Right forelimb (tissue), 1 donor: ENCODE measurements around the gene WDFY4.

Experiments
- DNase-seq: peaks from one replicate; pipeline ENCODE4 v3.0.0-alpha.2; 2018

Gene WDFY4

GRCh38 chr10:48890888-48891850, 206.5 kb downstream of the WDFY4 start:
- no peak for DNase-seq

- DNase-seq = peak; percentile 52
These were observed 210.5 kb downstream of the WDFY4 start for GRCh38 chr10:48894911-48895802.

- DNase-seq = no peak
These were observed 211.1 kb downstream of the WDFY4 start for GRCh38 chr10:48895803-48896195.

- no peak for DNase-seq
These were observed 212.2 kb downstream of the WDFY4 start for GRCh38 chr10:48896756-48897440.

GRCh38 chr10:48897441-48897790, 212.7 kb downstream of the WDFY4 start:
- no peak for DNase-seq

GRCh38 chr10:48898426-48898825, 213.8 kb downstream of the WDFY4 start:
- DNase-seq = no peak

- DNase-seq = no peak
These were observed 215.1 kb downstream of the WDFY4 start for GRCh38 chr10:48899781-48900180.

GRCh38 chr10:48900371-48900801, 215.7 kb downstream of the WDFY4 start:
- DNase-seq = peak; percentile 64

- no peak for DNase-seq
These were observed 216.6 kb downstream of the WDFY4 start for GRCh38 chr10:48901319-48901718.

GRCh38 chr10:48902096-48902495, 217.4 kb downstream of the WDFY4 start:
- DNase-seq = no peak

GRCh38 chr10:48903151-48903550, 218.5 kb downstream of the WDFY4 start:
- DNase-seq = no peak

- DNase-seq = no peak
These were observed 220.2 kb downstream of the WDFY4 start for GRCh38 chr10:48904861-48905260.

GRCh38 chr10:48905311-48905710, 220.6 kb downstream of the WDFY4 start:
- no peak for DNase-seq

GRCh38 chr10:48906841-48907240, 222.2 kb downstream of the WDFY4 start:
- no peak for DNase-seq

GRCh38 chr10:48907730-48908129, 223.1 kb downstream of the WDFY4 start:
- no peak for DNase-seq

- no peak for DNase-seq
These were observed 225.9 kb downstream of the WDFY4 start for GRCh38 chr10:48910548-48910947.

GRCh38 chr10:48913674-48914073, 229.0 kb downstream of the WDFY4 start:
- DNase-seq = no peak

GRCh38 chr10:48923748-48924147, 239.1 kb downstream of the WDFY4 start:
- DNase-seq = no peak

- peak; percentile 22 for DNase-seq
These were observed 240.3 kb downstream of the WDFY4 start for GRCh38 chr10:48924988-48925387.

GRCh38 chr10:48926255-48926654, 241.6 kb downstream of the WDFY4 start:
- peak; percentile 13 for DNase-seq

GRCh38 chr10:48926764-48927540, 242.3 kb downstream of the WDFY4 start:
- peak; percentile 38 for DNase-seq

GRCh38 chr10:48929413-48929990, 244.8 kb downstream of the WDFY4 start:
- DNase-seq = peak; percentile 41
